IMR-90 (cell line): ENCODE results near the gene RIC3. TPM values are rescaled to one million over a fixed set of nuclear protein-coding genes. Genes with fewer than 3 reads are reported as not detected.

Experiments
- ATAC-seq: fragments of 200-7000 bp; cut with Tn5 transposase; 2 replicates; pipeline ENCODE4 v1.9.1; 2020; ENCODE audit warnings: low read depth, mild to moderate bottlenecking, moderate library complexity
- BruUV-seq: library from RNA; stranded (reverse); fragments of 400-500 nt; replicated peaks from 2 replicates; lab custom pipeline; 2021; lab: Mats Ljungman, UMichigan
- CTCF ChIA-PET: fragments of 300-600 bp; formaldehyde crosslinking; extraction: SDS; loops from one replicate; lab custom pipeline; 2021; ENCODE audit warnings: antibody characterized with exemption; lab: Yijun Ruan, JAX
- POLR2A ChIA-PET: fragments of 300-600 bp; sonication (Branson Sonifier 250); formaldehyde crosslinking; loops from one replicate; lab custom pipeline; 2022; ENCODE audit warnings: antibody characterized with exemption; ENCODE audit not compliant: unreplicated experiment; lab: Charles Lee
- DNase-seq: peaks from one replicate; pipeline ENCODE4 v3.0.0; 2013
- H2AFZ ChIP-seq: replicated peaks from 2 replicates; pipeline ENCODE3; 2013; ENCODE audit warnings: low read length, mild to moderate bottlenecking; ENCODE audit not compliant: poor library complexity
- H2AK5ac ChIP-seq: 2 replicates; pipeline ENCODE4 v1.6.1; 2013; ENCODE audit warnings: low read depth, low read length, inconsistent platforms
- H2AK9ac ChIP-seq: replicated peaks from 2 replicates; pipeline ENCODE3; 2013; ENCODE audit warnings: mild to moderate bottlenecking, low read depth, low read length, moderate library complexity; ENCODE audit not compliant: poor library complexity
- H2BK120ac ChIP-seq: 2 replicates; pipeline ENCODE4 v1.6.1; 2013; ENCODE audit warnings: low read depth, low read length, inconsistent platforms
- H2BK15ac ChIP-seq: 3 replicates; pipeline ENCODE4 v1.6.1; 2013; ENCODE audit warnings: low read depth, low read length, inconsistent platforms
- H2BK20ac ChIP-seq: 2 replicates; pipeline ENCODE4 v1.6.1; 2013; ENCODE audit warnings: low read depth, mild to moderate bottlenecking, inconsistent platforms, low read length, moderate library complexity
- H2BK5ac ChIP-seq: 2 replicates; pipeline ENCODE4 v1.6.1; 2013; ENCODE audit warnings: mild to moderate bottlenecking, low read depth, low read length, inconsistent platforms; ENCODE audit not compliant: poor library complexity, severe bottlenecking
- H3K14ac ChIP-seq: replicated peaks from 2 replicates; pipeline ENCODE4 v1.6.1; 2013; ENCODE audit warnings: low read depth, low read length, inconsistent platforms
- H3K18ac ChIP-seq: 2 replicates; pipeline ENCODE4 v1.6.1; 2013; ENCODE audit warnings: low read depth, low read length, control low read depth
- H3K23ac ChIP-seq: 2 replicates; pipeline ENCODE4 v1.6.1; 2013; ENCODE audit warnings: low read depth, low read length, inconsistent platforms
- H3K27ac ChIP-seq: 2 replicates; pipeline ENCODE4 v1.5.1; 2013; ENCODE audit warnings: mild to moderate bottlenecking, control low read depth, low read length; ENCODE audit not compliant: insufficient read depth
- H3K27me3 ChIP-seq: 2 replicates; pipeline ENCODE4 v1.6.1; 2013; ENCODE audit warnings: low read length; ENCODE audit not compliant: control insufficient read depth, insufficient read depth
- H3K36me3 ChIP-seq: 2 replicates; pipeline ENCODE4 v1.6.1; 2013; ENCODE audit warnings: low read length, mixed read lengths; ENCODE audit not compliant: control insufficient read depth, insufficient read depth
- H3K4ac ChIP-seq: 2 replicates; pipeline ENCODE4 v1.6.1; 2013; ENCODE audit warnings: low read depth, low read length, inconsistent platforms
- H3K4me1 ChIP-seq: 2 replicates; pipeline ENCODE4 v1.6.1; 2013; ENCODE audit warnings: low read length, mixed read lengths; ENCODE audit not compliant: control insufficient read depth, insufficient read depth
- H3K4me2 ChIP-seq: 2 replicates; pipeline ENCODE4 v1.6.1; 2013; ENCODE audit warnings: low read depth, mild to moderate bottlenecking, control low read depth, low read length, moderate library complexity
- H3K4me3 ChIP-seq: 2 replicates; pipeline ENCODE4 v1.5.1; 2013; ENCODE audit warnings: low read depth, mild to moderate bottlenecking, control low read depth, low read length, moderate library complexity; ENCODE audit not compliant: insufficient read depth
- H3K56ac ChIP-seq: 2 replicates; pipeline ENCODE4 v1.6.1; 2013; ENCODE audit warnings: low read length, inconsistent platforms; ENCODE audit not compliant: insufficient read depth; ENCODE audit errors: extremely low read depth
- H3K79me1 ChIP-seq, 2 experiments: 2 replicates each; pipeline ENCODE4 v1.6.1; 2013; ENCODE audit warnings: low read length in 2 of 2, inconsistent platforms in 1 of 2, low read depth in 1 of 2
- H3K9ac ChIP-seq: 2 replicates; pipeline ENCODE4 v1.6.1; 2013; ENCODE audit warnings: low read depth, low read length, control low read depth
- H3K9me1 ChIP-seq: 2 replicates; pipeline ENCODE4 v1.6.1; 2013; ENCODE audit warnings: low read length, inconsistent platforms; ENCODE audit not compliant: insufficient read depth
- H3K9me3 ChIP-seq: 2 replicates; pipeline ENCODE4 v1.6.1; 2013; ENCODE audit warnings: low read length; ENCODE audit not compliant: control insufficient read depth, insufficient read depth
- H4K20me1 ChIP-seq: 2 replicates; pipeline ENCODE4 v1.6.1; 2013; ENCODE audit warnings: low read length, inconsistent platforms; ENCODE audit not compliant: insufficient read depth
- H4K5ac ChIP-seq: 2 replicates; pipeline ENCODE4 v1.6.1; 2013; ENCODE audit warnings: mild to moderate bottlenecking, low read depth, low read length, control low read depth
- H4K8ac ChIP-seq, 2 experiments: 2 replicates each; pipeline ENCODE4 v1.6.1; 2013; ENCODE audit warnings: low read depth in 2 of 2, low read length in 2 of 2, control low read depth in 1 of 2, inconsistent platforms in 1 of 2
- H4K91ac ChIP-seq: 2 replicates; pipeline ENCODE4 v1.6.1; 2013; ENCODE audit warnings: low read depth, low read length, inconsistent platforms; ENCODE audit not compliant: insufficient read depth
- MAFK ChIP-seq: IDR thresholded peaks from 2 replicates; pipeline ENCODE4 v1.6.1; 2012; ENCODE audit warnings: low read depth, low read length, improper control_type of control experiment
- WGBS, 2 experiments: methylation state at CpG; one replicate each; pipeline versions ENCODE4 v1.1.5 to v1.1.7; 2013; ENCODE audit warnings: missing lambda C conversion rate in 2 of 2; ENCODE audit not compliant: insufficient read length in 1 of 2; ENCODE audit errors: extremely low coverage in 2 of 2; 5-methylcytosine and 5-hydroxymethylcytosine counted together
- dilution Hi-C: fragments of 300-500 bp; cut with HindIII; formaldehyde crosslinking; loops from one replicate; pipeline ENCODE4 v1.14.3; 2018; ENCODE audit warnings: low sequenced_read_pairs; ENCODE audit not compliant: unreplicated experiment
- in situ Hi-C: fragments of 300-500 bp; cut with MboI; formaldehyde crosslinking; loops from 3 replicates; pipeline ENCODE4 v1.14.3; 2019; ENCODE audit warnings: low sequenced_read_pairs, inconsistent platforms, mixed read lengths
- intact Hi-C: fragments of 100-400 bp; cut with micrococcal nuclease; formaldehyde crosslinking; loops from 2 replicates; pipeline ENCODE4 v1.10.0; 2022
- polyA plus RNA-seq, 3 experiments: library from polyadenylated mRNA; depleted of rRNA; stranded (reverse); fragments of >200 nt; gene quantifications; 2 replicates each; pipeline ENCODE4 v1.2.3, GENCODE V29; 2012; ENCODE audit warnings: low replicate concordance in 1 of 3
- total RNA-seq: library from RNA; depleted of rRNA; stranded (reverse); fragments of >200 nt; gene quantifications from 2 replicates; pipeline ENCODE4 v1.2.3, GENCODE V29; 2012

Gene RIC3
- total and polyA plus RNA-seq, 2 of the 4 experiments (the other 2 are of a cell fraction) = not detected

DNA sequence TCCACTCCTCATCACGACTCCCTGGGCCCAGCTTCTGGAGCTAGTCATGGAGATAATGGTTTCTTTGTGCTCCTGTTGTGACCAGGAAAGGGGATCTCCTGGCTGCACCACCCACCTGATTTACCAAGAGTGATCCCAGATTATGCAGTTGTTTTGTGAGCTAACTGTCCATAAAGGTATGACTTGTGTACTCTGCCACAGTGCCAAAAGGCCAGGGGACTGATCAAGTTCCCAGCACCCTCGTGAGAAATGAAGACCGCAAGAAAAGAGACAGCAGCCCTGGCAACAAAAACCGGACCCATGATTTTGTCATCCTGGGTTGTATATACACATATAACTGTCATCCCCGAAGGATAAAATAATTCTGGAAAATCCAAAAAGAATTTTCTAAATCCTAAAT lies 61.2 kb downstream of the RIC3 start:
- Histone ChIP-seq H2AFZ (no peak overlapping the region), H3K4me1 (peaks cover 6% of the 10 kb centered on the region), H3K27ac (no peak overlapping the region), H3K36me3 (peaks cover 2% of the 10 kb centered on the region; the same call in 1 of the 2 replicates), H3K23ac (no peak overlapping the region), H2AK9ac (no peak overlapping the region), H3K18ac (no peak overlapping the region), H3K9ac (no peak overlapping the region), H3K4me3 (no peak overlapping the region), H3K4ac (no peak overlapping the region), H3K27me3 (no peaks in the 10 kb centered on the region), H4K20me1 (no peaks in the 10 kb centered on the region), H3K56ac (no peak overlapping the region), H2AK5ac (no peak overlapping the region), H4K91ac (no peak overlapping the region), H3K79me1 (no peaks in the 10 kb centered on the region), H4K8ac (no peak overlapping the region), H2BK5ac (no peak overlapping the region), H3K4me2 (no peak overlapping the region), H4K5ac (no peak overlapping the region), H3K14ac (no peak overlapping the region), H2BK120ac (no peak overlapping the region), H2BK20ac (no peak overlapping the region), H3K9me1 (peaks cover 5% of the 10 kb centered on the region; the same call in 1 of the 2 replicates), H3K9me3 (no peaks in the 10 kb centered on the region), H2BK15ac (no peak overlapping the region)
- ChIA-PET POLR2A (no interaction called here), CTCF (interaction anchor here (1.3 kb wide), 1 partner anchor 8 kb away, joined by 5 read pairs; no protein-coding TSS in a partner anchor)
- BruUV-seq = no TSS peak
- ATAC-seq (no peak), DNase-seq (no peak)
- intact Hi-C loops (no loop called here), dilution Hi-C loops (no loop called here), in situ Hi-C loops (no loop called here)
- no CpG with 5 or more reads among the region's 5 CpGs for WGBS, 2 experiments
- no peak for TF ChIP-seq MAFK
